D721Med (cell line): Measurements from ENCODE around the gene SPECC1.
"Not testable (repeated sequence)": the region's sequence is repeated elsewhere in the genome, so short reads cannot be mapped to it uniquely, and the experiment has no call there.

Experiments used
- DNase-seq: peaks from one replicate; pipeline ENCODE4 v3.0.0; 2011; ENCODE audit warnings: low spot score; ENCODE audit not compliant: insufficient read length
- FAIRE-seq: peaks from 2 replicates; lab custom pipeline; 2011; peaks lifted over from hg19 to GRCh38; lab: Jason Lieb, UNC
- TF ChIP-seq, protein P1 (sequence below): IDR thresholded peaks from 2 replicates; pipeline ENCODE4 v1.5.1; 2012; ENCODE audit warnings: mild to moderate bottlenecking, control low read depth; ENCODE audit not compliant: insufficient read depth; ENCODE audit errors: missing control alignments

Gene SPECC1

GRCh38 chr17:20313891-20314290 lies 304.7 kb downstream of the SPECC1 start:
- TF ChIP-seq, protein P1, sequence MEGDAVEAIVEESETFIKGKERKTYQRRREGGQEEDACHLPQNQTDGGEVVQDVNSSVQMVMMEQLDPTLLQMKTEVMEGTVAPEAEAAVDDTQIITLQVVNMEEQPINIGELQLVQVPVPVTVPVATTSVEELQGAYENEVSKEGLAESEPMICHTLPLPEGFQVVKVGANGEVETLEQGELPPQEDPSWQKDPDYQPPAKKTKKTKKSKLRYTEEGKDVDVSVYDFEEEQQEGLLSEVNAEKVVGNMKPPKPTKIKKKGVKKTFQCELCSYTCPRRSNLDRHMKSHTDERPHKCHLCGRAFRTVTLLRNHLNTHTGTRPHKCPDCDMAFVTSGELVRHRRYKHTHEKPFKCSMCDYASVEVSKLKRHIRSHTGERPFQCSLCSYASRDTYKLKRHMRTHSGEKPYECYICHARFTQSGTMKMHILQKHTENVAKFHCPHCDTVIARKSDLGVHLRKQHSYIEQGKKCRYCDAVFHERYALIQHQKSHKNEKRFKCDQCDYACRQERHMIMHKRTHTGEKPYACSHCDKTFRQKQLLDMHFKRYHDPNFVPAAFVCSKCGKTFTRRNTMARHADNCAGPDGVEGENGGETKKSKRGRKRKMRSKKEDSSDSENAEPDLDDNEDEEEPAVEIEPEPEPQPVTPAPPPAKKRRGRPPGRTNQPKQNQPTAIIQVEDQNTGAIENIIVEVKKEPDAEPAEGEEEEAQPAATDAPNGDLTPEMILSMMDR = no peak
- FAIRE-seq = no peak
- DNase-seq = no peak

- DNase-seq = no peak
- TF ChIP-seq, protein P1 = no peak
- FAIRE-seq = no peak
These were observed 305.7 kb downstream of the SPECC1 start for GRCh38 chr17:20314834-20315233.

GRCh38 chr17:20315311-20315710 lies 306.2 kb downstream of the SPECC1 start:
- DNase-seq = no peak
- TF ChIP-seq, protein P1 = no peak
- no peak for FAIRE-seq

- no peak for FAIRE-seq
- TF ChIP-seq, protein P1 = no peak
- no peak for DNase-seq
These were observed 306.7 kb downstream of the SPECC1 start for GRCh38 chr17:20315821-20316220.

DNA sequence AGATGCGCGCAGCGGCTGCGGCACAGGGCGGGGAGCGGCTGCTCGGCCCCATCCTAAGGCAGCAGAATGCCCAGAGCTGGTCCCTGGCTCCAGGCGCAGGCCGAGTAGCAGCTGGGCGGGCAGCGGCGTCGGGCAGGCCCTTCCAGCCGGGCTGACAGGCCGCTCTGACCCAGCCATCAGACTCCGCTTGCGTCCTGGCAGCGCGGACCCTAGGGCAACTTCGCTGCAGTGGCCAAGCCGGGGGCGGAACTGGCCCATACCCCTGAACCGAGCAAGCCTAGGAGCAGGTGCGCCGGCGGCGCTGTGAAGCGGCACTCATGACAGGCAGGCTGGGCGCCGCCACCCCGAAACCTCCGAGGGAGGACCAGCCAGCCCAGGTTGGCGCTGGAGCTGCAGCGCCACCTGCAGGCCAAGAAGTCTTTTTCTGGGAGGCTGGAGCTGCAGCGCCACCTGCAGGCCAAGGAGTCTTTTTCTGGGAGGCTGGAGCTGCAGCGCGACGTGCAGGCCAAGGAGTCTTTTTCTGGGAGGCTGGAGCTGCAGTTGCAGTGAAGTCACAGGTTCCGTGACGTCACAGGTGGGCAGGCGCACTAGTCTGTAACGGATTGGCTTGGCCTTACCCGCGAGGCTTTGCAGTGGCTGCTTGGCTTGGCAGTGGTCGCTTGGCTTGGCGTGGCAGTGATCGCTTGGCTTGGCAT lies 311.5 kb downstream of the SPECC1 start:
- FAIRE-seq, DNase-seq: not testable (repeated sequence)
- TF ChIP-seq, protein P1 = peak; percentile 48

DNA sequence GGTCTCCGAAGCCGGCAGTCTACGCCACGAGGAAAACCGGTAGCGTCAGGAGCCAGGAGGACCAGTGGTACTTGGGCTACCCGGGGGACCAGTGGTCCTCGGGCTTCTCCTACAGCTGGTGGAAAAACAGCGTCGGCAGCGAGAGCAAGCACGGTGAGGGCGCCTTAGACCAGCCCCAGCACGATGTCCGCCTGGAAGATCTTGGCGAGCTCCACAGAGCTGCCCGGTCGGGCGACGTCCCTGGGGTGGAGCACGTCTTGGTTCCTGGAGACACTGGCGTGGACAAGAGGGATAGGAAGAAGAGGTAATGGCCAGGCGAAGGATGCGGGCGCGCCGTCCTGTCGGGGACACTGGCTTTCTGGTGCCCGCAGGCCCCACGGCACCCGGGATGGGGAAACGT lies 312.2 kb downstream of the SPECC1 start:
- FAIRE-seq = not testable (repeated sequence)

DNA sequence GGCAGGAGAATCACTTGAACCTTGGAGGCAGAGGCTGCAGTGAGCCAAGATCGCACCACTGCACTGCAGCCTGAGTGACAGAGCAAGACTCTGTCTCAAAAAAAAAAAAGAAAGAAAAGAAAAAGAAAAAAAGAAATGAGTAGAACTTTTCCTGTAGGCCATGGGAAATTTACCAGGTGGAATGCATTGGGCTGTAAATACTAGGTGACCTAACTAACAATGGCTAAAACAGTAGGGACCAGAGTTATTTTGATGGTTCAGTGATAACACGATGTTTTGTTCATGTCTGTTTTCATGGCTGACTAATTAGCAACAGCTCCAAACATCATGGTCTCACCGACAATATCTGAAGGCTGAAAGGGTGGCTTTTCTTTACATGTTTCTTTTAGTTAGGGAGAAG lies 318.6 kb downstream of the SPECC1 start:
- not testable (repeated sequence) for FAIRE-seq, DNase-seq

More for the DNA sequence above, 312.2 kb downstream of the SPECC1 start:
- not testable (repeated sequence) for DNase-seq

DNA sequence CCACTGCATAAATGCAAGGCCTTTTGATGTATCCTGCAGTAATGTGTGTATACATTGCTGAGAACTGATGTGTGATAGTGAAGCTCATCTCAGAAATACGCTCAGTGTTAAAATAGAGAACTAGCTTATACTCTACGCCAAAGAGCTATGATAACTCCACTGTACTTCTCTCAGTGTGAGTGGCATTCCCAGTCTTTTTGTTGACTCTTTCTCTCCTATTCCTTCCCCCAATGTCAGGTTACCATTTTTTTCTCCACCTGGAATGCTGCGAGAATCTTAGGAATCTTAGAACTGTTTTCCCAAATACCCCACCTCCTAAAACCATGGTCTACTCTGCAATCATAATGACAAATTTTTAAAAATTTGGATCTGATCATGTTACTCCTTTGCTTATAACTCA lies 342.2 kb downstream of the SPECC1 start:
- not testable (repeated sequence) for DNase-seq, FAIRE-seq

DNA sequence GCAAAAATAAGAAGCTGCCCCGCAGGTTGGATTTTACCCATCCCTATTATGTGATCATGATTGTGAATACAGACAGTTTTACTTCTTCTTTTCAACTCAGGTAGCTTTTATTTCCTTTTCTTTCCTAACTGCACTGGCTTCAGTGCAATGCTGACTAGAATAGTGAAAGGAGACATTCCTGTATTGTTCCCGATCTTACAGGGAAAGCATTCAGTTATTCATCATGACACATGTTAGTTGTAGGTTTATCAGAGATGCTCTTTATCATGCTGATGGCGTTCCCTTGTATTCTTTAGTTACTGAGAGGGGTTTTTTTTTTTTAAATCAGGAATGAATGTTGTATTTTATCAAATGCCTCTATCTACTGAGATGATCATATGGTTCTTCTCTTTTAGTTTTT lies 343.4 kb downstream of the SPECC1 start:
- not testable (repeated sequence) for FAIRE-seq, DNase-seq

DNA sequence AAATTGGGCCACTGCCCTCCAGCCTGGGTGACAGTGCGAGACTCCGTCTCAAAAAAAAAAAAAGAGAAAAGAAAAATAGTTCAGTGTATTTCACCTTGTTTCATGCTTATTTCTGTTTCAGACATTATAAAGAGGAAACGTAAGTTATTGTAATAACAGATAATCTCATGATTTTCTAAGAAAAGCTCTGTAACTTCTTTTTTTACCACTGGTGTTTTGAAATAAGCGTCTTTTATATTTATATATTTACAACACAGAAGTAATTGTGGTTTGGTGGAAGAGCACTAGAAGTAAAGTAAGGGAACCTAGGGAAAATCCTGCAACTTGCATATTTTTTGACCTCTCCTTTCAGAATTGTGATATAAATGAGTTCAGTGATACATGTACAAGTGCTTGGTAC lies 354.7 kb downstream of the SPECC1 start:
- DNase-seq, FAIRE-seq: not testable (repeated sequence)
